Bronchus fibroblast of lung (primary cell): ENCODE data around the gene MISP. TPM values are rescaled to one million over a fixed set of nuclear protein-coding genes. Genes with fewer than 3 reads are reported as not detected.

Source experiments
- total RNA-seq: library from RNA; depleted of rRNA; stranded (reverse); fragments of >200 nt; gene quantifications from 2 replicates; pipeline ENCODE4 v1.2.3, GENCODE V29; 2015

The MISP gene, protein sequence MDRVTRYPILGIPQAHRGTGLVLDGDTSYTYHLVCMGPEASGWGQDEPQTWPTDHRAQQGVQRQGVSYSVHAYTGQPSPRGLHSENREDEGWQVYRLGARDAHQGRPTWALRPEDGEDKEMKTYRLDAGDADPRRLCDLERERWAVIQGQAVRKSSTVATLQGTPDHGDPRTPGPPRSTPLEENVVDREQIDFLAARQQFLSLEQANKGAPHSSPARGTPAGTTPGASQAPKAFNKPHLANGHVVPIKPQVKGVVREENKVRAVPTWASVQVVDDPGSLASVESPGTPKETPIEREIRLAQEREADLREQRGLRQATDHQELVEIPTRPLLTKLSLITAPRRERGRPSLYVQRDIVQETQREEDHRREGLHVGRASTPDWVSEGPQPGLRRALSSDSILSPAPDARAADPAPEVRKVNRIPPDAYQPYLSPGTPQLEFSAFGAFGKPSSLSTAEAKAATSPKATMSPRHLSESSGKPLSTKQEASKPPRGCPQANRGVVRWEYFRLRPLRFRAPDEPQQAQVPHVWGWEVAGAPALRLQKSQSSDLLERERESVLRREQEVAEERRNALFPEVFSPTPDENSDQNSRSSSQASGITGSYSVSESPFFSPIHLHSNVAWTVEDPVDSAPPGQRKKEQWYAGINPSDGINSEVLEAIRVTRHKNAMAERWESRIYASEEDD
- under 0.01 TPM in 1 of 2 replicates, not detected in the other for total RNA-seq

GRCh38 chr19:750640-751423, at the start of gene MISP:
MISP (plus strand) TSS chr19:751112; CDS start chr19:756947, 5,835 bp downstream.

GRCh38 chr19:708154-709143, 42.5 kb upstream of the MISP start, which contains the start of gene PALM:
PALM (plus strand) TSS chr19:708935; CDS start chr19:709147, 212 bp downstream.

GRCh38 chr19:796692-797527, 46.0 kb downstream of the MISP start, which contains the start of gene PTBP1:
PTBP1 (plus strand) TSS chr19:797452; CDS start chr19:797498, 46 bp downstream.

Other genes starting within 250 kb of the MISP start
- gene TPGS1, start 243.6 kb upstream of the MISP start, total RNA-seq, result 32.8 and 33.3 TPM in 2 replicates
- 65.4 and 72.6 TPM in 2 replicates for gene CDC34, start 219.4 kb upstream of the MISP start, total RNA-seq
- gene GZMM, start 207.1 kb upstream of the MISP start, total RNA-seq, result 0.30 TPM in 1 of 2 replicates, not detected in the other
- 569 and 576 TPM in 2 replicates for gene BSG, start 178.5 kb upstream of the MISP start, total RNA-seq
- 0.17 and 0.30 TPM in 2 replicates for gene HCN2, start 161.2 kb upstream of the MISP start, total RNA-seq
- gene POLRMT, start 117.6 kb upstream of the MISP start, total RNA-seq, result 25.6 and 28.4 TPM in 2 replicates
- 0.30 and 0.34 TPM in 2 replicates for gene FGF22, start 111.2 kb upstream of the MISP start, total RNA-seq
- gene RNF126, start 87.9 kb upstream of the MISP start, total RNA-seq, result 55.8 and 63.0 TPM in 2 replicates
- 81.8 and 89.3 TPM in 2 replicates for gene FSTL3, start 74.7 kb upstream of the MISP start, total RNA-seq
- not detected in 2 replicates for gene PRSS57, start 55.7 kb upstream of the MISP start, total RNA-seq
- 9.2 and 10.1 TPM in 2 replicates for gene PALM, start 42.2 kb upstream of the MISP start, total RNA-seq
- gene PTBP1, start 46.3 kb downstream of the MISP start, total RNA-seq, result 229 and 250 TPM in 2 replicates
- gene PLPPR3, start 70.8 kb downstream of the MISP start, total RNA-seq, result 3.4 and 4.7 TPM in 2 replicates
- not detected in 2 replicates for gene AZU1, start 76.7 kb downstream of the MISP start, total RNA-seq
- not detected in 2 replicates for gene PRTN3, start 89.9 kb downstream of the MISP start, total RNA-seq
- gene ELANE, start 101.2 kb downstream of the MISP start, total RNA-seq, result 0.15 and 0.50 TPM in 2 replicates
- 7.0 and 7.6 TPM in 2 replicates for gene CFD, start 108.6 kb downstream of the MISP start, total RNA-seq
- 48.6 and 50.4 TPM in 2 replicates for gene MED16, start 142.1 kb downstream of the MISP start, total RNA-seq
- gene RNU6-9, start 142.4 kb downstream of the MISP start, total RNA-seq, result not detected in 2 replicates
- 35.1 and 38.0 TPM in 2 replicates for gene R3HDM4, start 162.1 kb downstream of the MISP start, total RNA-seq
- not detected in 2 replicates for gene KISS1R, start 166.2 kb downstream of the MISP start, total RNA-seq
- gene ARID3A, start 174.9 kb downstream of the MISP start, total RNA-seq, result 6.7 and 8.7 TPM in 2 replicates
- gene WDR18, start 233.2 kb downstream of the MISP start, total RNA-seq, result 80.5 and 86.7 TPM in 2 replicates
- gene GRIN3B, start 249.3 kb downstream of the MISP start, total RNA-seq, result 0.17 and 3.1 TPM in 2 replicates